Measurements from ENCODE around the gene PLCH1.

The PLCH1 gene

GRCh38 chr3:155520463-155520862 is 224.4 kb downstream of the PLCH1 start:
- DNase-seq = no peak

- DNase-seq = no peak
Observed at GRCh38 chr3:155519078-155519477, 225.8 kb downstream of the PLCH1 start.

GRCh38 chr3:155517903-155518302 is 227.0 kb downstream of the PLCH1 start:
- no peak for DNase-seq

DNA sequence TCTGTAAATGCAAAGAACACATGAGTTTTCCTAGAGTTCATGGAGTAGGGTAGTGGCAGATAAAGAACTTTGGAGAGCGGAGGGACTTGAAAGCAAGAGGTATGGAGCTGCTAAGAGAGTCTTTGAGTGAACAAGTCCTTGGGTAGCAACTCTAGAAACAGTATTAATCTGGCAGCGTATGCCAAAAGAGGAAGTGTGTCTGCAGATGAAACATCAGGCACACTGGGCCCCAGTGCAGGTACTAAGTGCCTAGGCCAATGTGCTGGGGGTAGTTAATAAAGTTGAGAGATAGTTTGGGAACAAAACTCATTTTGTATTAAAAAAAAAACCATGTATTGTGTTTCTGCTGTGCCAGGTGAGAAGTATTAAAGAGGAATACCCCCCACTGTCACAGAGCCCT is 228.4 kb downstream of the PLCH1 start:
- no peak for DNase-seq

DNA sequence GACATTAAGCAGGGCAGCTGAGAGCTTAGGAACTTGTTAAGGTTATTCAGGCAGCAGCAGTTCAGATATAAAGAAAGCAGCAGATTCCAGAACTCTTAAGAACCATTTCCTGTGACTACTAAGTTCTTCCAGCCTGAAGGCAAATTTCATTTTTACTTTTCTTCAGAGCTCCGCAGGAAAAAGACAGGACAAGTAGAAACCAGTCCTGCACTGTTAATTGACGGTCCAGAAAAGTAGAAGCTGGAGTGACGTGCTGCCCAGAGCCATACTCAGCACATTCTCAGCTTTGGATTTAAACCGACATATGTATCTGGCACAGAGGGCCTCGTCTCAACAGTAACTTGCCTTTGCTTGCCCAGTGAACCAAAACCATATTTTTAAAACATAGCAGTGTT is 232.0 kb downstream of the PLCH1 start:
- DNase-seq = no peak

- no peak for DNase-seq
Observed at GRCh38 chr3:155512175-155512866, 232.6 kb downstream of the PLCH1 start.

DNA sequence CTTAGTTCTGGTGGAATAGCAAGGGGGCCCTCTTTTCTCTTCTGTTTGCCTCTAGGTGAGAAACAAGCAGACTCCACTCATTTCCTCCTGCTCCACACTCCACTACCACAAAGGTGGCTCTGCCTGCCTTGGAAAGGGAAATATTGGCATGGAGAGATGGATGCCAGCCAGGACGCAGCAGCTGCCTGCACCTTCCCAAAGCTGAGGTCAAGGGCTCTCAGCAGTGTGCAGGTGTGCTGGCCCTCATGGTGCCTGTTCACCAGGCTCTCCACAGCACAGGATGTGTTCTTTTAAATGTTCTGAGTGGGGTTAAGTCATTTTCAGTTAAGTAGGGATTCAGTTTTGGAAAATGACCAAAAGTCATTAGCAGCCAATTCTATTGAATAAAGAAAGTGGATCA is 240.2 kb downstream of the PLCH1 start:
- DNase-seq = no peak

DNA sequence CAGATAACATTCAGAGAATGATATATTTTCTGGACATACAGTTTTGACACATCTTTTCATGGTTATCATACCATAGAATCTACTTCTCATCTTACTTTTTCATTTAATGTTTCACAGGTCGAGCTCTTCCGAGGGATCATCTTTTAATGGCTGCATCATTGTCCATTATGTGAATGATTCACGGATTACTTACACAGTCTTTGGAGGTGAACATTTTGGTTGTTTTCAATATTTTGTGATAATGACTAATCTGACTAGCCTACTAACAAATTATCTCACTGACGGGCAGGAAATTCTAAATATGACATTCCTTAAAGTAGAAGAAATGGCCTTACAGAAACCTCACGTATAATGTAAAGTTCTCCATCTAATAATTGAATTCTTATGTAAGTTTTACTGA is 242.2 kb downstream of the PLCH1 start:
- DNase-seq = no peak

- no peak for DNase-seq
Observed at GRCh38 chr3:155500194-155500818, 244.6 kb downstream of the PLCH1 start.

DNA sequence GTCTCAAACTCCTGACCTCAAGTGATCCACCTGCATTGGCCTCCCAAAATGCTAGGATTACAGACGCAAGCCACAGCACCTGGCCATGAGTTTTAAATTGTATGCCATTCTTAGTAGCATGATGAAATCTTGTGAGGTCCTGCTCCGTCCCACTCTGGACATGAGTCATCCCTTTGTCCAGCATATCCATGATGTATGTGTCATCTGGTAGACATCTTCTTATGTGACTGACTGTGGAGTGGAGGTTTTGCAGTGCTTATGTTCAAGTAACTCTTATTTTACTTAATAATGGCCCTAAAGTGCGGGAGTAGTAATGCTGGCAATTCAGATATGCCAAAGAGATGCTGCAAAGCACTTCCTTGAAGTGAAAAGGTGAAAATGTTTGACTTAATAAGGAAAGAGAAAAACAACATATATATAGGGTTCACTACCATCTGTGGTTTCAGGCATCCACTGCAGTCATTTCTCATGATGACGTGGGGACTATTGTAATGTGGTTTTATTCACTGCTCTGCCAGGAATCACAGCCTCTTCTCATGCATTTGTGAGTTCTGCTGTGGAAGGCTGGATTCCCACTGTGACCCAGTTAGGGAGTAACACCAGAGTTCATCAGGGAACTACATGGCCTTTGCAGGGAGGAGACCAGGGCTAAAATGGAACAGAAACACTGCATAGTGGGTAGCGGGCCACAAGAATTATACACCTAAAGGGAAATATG is 246.8 kb downstream of the PLCH1 start:
- no peak for DNase-seq

DNA sequence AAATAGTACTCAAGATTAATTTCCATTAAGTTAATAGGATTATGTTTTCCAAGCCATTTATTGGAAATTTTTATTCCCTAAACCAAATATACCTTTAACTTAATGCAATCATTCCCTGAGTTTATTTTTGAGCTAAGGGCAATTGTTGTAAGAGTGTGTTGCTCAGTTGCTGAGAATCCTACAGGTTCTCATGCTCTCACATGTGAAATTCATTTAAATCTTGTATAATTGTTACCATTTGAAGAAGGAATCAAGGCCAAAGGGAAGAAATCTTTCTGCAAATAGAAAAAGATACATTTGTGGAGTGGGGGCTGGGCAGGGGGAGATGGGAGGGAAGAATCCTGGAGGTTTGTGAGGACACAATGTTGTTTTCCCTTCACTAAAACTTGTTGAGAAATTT is 248.7 kb downstream of the PLCH1 start:
- DNase-seq = no peak

DNA sequence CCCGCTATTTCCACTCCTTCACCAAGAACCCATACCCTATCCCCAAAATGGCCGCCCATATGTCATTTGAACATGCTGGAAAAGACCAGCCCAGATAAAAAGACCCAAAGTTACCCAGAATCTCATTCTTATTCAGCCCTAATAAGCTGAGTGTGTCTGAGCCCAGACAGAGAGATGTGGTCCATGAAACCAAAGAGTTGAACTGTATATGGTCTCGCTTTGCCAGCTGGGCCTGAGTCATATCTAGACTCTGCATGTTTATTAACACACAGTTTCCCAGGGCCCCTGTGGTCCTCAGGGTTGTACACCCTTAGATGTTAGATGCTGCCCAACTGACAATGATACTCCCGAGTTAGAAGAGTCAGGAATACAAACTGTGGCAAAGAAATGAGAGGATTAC is 249.5 kb downstream of the PLCH1 start:
- DNase-seq = no peak

DNA sequence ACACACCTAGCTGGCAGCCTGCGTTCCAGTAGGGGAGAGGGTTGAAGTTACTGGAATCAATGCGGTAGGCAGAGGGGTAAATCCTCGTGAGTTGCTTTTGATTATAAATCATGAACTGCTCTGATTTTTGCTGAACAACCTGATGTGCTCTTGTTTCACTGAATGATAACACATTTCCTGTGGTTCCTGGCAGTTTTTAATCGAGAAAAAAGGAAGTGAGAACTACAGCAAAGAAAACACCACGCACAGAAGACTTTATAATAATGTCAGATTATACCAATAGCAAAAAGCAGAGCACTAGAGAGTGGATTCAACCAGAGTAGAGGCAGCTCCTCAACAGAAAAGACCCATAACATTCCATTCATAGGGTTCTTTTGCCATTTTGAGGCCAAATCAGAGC is 250.5 kb downstream of the PLCH1 start:
- no peak for DNase-seq

DNA sequence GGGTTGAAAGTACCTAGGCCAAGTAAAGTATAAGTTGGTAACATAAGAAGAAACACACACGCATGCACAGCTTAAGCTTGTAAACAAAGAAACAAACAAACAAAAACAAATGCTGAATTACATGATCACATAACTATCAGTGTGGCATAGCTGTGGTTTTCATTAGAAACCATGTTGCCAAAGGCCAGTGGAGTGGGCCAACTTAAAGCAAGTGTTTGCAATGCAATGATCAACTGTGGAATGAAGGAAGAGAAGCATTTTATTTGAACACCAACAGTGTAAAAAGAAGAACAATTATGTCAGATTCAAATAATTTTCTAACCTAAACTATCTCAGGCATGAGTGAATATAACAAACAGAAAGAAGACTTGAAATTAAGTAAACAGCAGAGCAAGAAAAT is 252.0 kb downstream of the PLCH1 start:
- DNase-seq = no peak

DNA sequence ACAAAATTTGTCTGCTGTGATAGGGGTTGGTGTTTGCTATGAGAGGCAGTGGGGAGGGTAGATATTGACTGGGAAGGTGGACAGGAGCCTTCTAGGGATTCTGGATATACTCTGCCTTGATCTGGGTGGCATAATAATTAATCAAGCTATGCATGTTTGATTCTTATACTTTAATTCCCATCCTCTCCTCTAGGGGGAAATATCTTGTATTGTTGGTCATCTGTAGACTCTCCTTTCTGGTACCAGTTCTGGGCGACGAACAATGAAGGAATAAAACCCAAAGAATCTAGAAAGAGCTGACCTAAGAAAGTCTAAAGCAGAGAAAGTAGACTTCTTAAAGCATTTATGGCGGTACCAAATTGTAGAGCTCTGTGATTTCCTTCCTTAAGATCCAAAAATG is 253.2 kb downstream of the PLCH1 start:
- DNase-seq = no peak

- no peak for DNase-seq
Observed at GRCh38 chr3:155488671-155489070, 256.2 kb downstream of the PLCH1 start.

- DNase-seq = no peak
Observed at GRCh38 chr3:155485897-155486296, 259.0 kb downstream of the PLCH1 start.

- no peak for DNase-seq
Observed at GRCh38 chr3:155481591-155481990, 263.3 kb downstream of the PLCH1 start.

DNA sequence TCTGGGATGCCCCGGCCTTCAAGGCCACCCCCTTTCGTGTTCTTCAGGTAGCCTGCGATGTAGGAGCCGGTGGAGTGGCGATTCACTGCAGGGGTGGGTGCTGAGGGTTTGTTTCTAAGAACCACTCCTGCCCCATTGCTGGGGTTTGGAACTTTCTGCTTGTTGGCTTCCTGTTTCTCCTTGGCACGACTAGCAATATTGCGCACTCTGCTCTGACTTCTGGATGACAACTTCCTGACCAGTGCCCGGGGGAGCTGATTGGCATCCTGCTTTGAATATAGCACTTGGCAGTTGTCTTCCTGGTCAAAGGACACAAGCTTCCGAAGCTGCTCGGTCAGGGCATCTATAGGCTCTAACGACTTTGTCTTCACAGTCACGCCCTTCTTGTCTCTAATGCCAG is 263.8 kb downstream of the PLCH1 start:
- no peak for DNase-seq

GRCh38 chr3:155465664-155466063 is 279.2 kb downstream of the PLCH1 start:
- DNase-seq = no peak

DNA sequence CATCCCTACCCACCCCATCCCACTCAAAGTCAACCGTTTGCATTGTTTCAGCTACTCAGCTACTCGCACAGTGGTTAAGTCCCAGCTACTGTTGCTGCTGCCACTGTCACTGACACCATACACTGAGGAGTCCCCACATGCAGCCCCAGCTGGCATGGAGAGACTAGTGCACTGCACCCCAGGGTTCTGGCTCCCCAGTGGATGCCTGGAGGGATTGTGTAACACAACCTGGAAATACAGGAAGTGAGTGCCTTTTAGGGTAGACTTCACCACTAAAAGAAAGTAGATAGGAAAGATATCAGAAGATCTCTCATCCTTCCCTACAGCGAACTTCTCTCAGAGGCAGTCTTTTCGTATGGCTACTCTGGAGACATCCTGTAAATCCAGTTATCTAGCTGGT is 282.2 kb downstream of the PLCH1 start:
- DNase-seq = no peak

- no peak for DNase-seq
Observed at GRCh38 chr3:155457591-155457990, 287.3 kb downstream of the PLCH1 start.

DNA sequence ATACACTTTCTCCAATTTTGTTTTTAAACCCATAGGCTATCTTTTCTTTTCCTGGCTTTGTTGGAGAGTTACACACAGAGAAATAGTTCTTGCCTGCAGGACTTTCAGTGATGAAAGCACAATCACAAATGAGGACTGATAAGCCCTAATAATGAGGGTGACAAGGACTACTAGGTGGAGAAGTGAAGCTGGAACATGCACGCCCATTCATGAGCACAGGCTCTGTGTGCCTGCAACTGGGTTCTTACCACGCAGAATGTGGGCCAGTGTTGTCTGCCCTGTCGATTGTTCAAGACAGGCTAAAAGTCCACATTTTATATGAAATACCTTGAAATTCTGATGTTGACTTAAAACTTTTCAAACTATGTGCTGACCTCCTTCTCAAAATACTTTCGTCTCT is 289.1 kb downstream of the PLCH1 start:
- DNase-seq = no peak

GRCh38 chr3:155453512-155453911 is 291.4 kb downstream of the PLCH1 start:
- no peak for DNase-seq
